Osteoblast (primary cell): ENCODE data around the gene RABGAP1L. TPM values are rescaled to one million over a fixed set of nuclear protein-coding genes. Genes with fewer than 3 reads are reported as not detected.
"Not testable (repeated sequence)": the region's sequence is repeated elsewhere in the genome, so short reads cannot be mapped to it uniquely, and the experiment has no call there.

Experiments
- DNase-seq: peaks from one replicate; pipeline ENCODE4 v3.0.0; 2011; ENCODE audit warnings: low spot score, mixed read lengths; ENCODE audit not compliant: insufficient read length; ENCODE audit errors: missing footprints
- H2AFZ ChIP-seq: 2 replicates; pipeline ENCODE4 v1.6.0; 2011; ENCODE audit warnings: mild to moderate bottlenecking, low read length
- H3K27ac ChIP-seq: 2 replicates; pipeline ENCODE4 v1.5.1; 2011; ENCODE audit warnings: mild to moderate bottlenecking, low read depth, low read length, moderate library complexity
- H3K27me3 ChIP-seq: 2 replicates; pipeline ENCODE4 v1.6.0; 2012; ENCODE audit warnings: mild to moderate bottlenecking, control low read depth, inconsistent platforms, low read length, moderate library complexity; ENCODE audit not compliant: insufficient read depth
- H3K36me3 ChIP-seq: 2 replicates; pipeline ENCODE4 v1.5.1; 2011; ENCODE audit warnings: mild to moderate bottlenecking, low read length, control low read depth, moderate library complexity; ENCODE audit not compliant: insufficient read depth
- H3K4me1 ChIP-seq: 2 replicates; pipeline ENCODE4 v1.5.1; 2011; ENCODE audit warnings: mild to moderate bottlenecking, low read length, control low read depth, moderate library complexity; ENCODE audit not compliant: insufficient read depth
- H3K4me2 ChIP-seq: 2 replicates; pipeline ENCODE4 v1.6.0; 2011; ENCODE audit warnings: mild to moderate bottlenecking, low read length; ENCODE audit not compliant: insufficient read depth
- H3K4me3 ChIP-seq: fragments of 200-600 bp; sonication (generic); 3 replicates; pipeline ENCODE4 v1.5.1; 2012; ENCODE audit warnings: mild to moderate bottlenecking, low read length, inconsistent platforms; ENCODE audit not compliant: insufficient read depth
- H3K79me2 ChIP-seq: 2 replicates; pipeline ENCODE4 v1.6.0; 2012; ENCODE audit warnings: mild to moderate bottlenecking, low read length, control low read depth, inconsistent platforms; ENCODE audit not compliant: insufficient read depth
- H3K9me3 ChIP-seq: 2 replicates; pipeline ENCODE4 v1.5.1; 2011; ENCODE audit warnings: low read depth, low read length, control low read depth
- H4K20me1 ChIP-seq: 2 replicates; pipeline ENCODE4 v1.6.0; 2012; ENCODE audit warnings: mild to moderate bottlenecking, low read length, control low read depth; ENCODE audit not compliant: insufficient read depth
- total RNA-seq: library from RNA; depleted of rRNA; stranded (reverse); fragments of >200 nt; gene quantifications from 2 replicates; pipeline ENCODE4 v1.2.3, GENCODE V29; 2012
- TF ChIP-seq, protein P1 (sequence below): IDR thresholded peaks from 2 replicates; pipeline ENCODE4 v1.5.1; 2011; ENCODE audit warnings: mild to moderate bottlenecking, low read depth, low read length, moderate library complexity; ENCODE audit errors: extremely low read depth

RABGAP1L gene
- total RNA-seq, 1 donor, result 30.0 TPM

DNA sequence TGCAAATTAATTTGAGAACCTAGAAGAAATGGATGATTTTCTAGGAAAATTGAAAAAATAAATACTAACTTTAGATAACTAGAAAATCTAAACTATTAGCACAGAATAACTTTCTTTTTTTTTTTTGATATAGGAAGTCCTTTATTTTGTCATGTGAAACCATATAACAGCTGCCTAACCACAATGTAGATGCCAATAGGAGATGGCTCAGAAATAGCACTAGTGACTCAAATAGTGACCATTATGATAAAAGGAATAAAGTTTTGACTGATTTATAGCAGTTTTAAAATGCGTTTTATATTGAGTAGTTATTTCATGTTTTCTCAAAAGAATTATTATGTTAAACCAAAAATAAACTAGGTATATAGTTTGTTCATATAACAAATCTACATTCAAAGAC is 682.4 kb downstream of the RABGAP1L start:
- Histone ChIP-seq H3K27ac (no peak overlapping the region), H3K36me3 (no peaks in the 10 kb centered on the region), H3K27me3 (no peaks in the 10 kb centered on the region), H4K20me1 (no peaks in the 10 kb centered on the region), H3K79me2 (no peaks in the 10 kb centered on the region), H3K4me2 (no peak overlapping the region), H2AFZ (no peak overlapping the region), H3K4me1 (no peaks in the 10 kb centered on the region), H3K4me3 (no peak overlapping the region), H3K9me3 (no peaks in the 10 kb centered on the region)
- TF ChIP-seq, protein P1, sequence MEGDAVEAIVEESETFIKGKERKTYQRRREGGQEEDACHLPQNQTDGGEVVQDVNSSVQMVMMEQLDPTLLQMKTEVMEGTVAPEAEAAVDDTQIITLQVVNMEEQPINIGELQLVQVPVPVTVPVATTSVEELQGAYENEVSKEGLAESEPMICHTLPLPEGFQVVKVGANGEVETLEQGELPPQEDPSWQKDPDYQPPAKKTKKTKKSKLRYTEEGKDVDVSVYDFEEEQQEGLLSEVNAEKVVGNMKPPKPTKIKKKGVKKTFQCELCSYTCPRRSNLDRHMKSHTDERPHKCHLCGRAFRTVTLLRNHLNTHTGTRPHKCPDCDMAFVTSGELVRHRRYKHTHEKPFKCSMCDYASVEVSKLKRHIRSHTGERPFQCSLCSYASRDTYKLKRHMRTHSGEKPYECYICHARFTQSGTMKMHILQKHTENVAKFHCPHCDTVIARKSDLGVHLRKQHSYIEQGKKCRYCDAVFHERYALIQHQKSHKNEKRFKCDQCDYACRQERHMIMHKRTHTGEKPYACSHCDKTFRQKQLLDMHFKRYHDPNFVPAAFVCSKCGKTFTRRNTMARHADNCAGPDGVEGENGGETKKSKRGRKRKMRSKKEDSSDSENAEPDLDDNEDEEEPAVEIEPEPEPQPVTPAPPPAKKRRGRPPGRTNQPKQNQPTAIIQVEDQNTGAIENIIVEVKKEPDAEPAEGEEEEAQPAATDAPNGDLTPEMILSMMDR, result no peak
- no peak for DNase-seq

DNA sequence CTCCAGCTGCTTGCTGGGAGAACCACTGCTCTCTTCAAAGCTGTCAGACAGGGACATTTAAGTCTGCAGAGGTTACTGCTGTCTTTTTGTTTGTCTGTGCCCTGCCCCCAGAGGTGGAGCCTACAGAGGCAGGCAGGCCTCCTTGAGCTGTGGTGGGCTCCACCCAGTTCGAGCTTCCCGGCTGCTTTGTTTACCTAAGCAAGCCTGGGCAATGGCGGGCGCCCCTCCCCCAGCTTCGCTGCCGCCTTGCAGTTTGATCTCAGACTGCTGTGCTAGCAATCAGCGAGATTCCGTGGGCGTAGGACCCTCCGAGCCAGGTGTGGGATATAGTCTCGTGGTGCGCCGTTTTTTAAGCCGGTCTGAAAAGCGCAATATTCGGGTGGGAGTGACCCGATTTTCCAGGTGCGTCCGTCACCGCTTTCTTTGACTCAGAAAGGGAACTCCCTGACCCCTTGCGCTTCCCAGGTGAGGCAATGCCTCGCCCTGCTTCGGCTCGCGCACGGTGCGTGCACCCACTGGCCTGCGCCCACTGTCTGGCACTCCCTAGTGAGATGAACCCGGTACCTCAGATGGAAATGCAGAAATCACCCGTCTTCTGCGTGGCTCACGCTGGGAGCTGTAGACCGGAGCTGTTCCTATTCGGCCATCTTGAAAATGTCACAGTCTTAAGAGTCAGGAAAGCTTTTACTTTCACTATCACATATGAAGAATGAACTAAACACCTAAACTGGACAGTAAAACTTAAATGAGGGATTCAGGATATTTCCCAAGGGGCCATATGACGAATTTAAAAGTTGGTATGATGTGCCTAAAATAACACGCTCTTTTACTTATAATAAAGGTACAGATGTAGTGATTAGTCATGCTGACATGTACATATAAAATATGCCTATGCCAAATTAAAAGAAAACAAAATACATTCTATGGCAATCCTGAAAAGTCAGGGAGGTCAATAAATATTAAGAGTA is 689.6 kb downstream of the RABGAP1L start:
- not testable (repeated sequence) for H3K79me2 ChIP-seq, H3K4me2 ChIP-seq, DNase-seq, H3K4me1 ChIP-seq, H3K36me3 ChIP-seq, H2AFZ ChIP-seq, H3K9me3 ChIP-seq, H4K20me1 ChIP-seq, H3K27me3 ChIP-seq, H3K4me3 ChIP-seq, H3K27ac ChIP-seq

DNA sequence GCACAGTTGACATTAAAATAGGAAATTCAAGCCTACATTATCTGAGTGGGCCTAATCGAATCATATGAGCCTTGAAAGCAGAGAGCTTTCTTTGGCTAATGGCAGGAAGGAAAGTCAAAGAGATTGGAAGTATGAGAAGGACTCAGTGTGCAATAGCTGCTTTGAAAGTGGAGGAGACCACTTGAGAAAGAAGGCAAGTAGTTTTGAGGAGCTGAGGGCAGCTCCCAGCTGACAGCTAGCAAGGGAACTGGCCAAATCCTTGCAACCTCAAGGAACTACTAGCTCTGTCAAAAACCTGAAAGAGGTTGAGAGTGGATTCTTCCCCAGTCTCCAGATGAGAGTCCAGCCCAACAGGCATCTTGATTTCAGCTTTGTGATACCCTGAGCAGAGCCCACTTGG is 691.4 kb downstream of the RABGAP1L start:
- no peaks in the 10 kb centered on the region for H4K20me1 ChIP-seq
- no peak overlapping the region for H3K4me3 ChIP-seq
- H3K79me2 ChIP-seq, result no peaks in the 10 kb centered on the region
- no peaks in the 10 kb centered on the region for H3K4me1 ChIP-seq
- no peaks in the 10 kb centered on the region for H3K36me3 ChIP-seq
- peak; percentile 9 for DNase-seq
- H3K27me3 ChIP-seq, result no peaks in the 10 kb centered on the region
- no peak overlapping the region for H3K4me2 ChIP-seq
- no peak overlapping the region for H3K27ac ChIP-seq
- TF ChIP-seq, protein P1, result no peak
- no peaks in the 10 kb centered on the region for H3K9me3 ChIP-seq
- H2AFZ ChIP-seq, result no peak overlapping the region

DNA sequence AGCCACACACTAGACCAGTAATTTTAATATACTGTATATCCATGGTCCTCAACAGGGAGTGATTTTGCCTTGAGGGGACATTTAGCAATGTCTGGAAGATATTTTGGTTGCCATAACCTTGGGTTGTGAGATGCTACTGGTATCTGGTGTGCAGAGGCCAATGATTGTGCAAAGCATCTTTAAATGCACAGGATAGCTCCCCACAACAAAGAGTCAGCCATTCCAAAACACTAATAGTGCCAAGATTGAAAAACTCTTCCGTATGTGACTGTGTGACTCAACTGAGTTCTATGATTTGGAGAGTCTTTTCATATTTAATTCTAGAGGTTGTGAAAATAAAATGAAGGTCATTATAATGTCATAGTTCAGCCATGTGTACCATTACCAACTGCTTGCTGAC is 699.0 kb downstream of the RABGAP1L start:
- Histone ChIP-seq H4K20me1 (no peaks in the 10 kb centered on the region), H3K4me1 (no peaks in the 10 kb centered on the region), H3K79me2 (no peaks in the 10 kb centered on the region), H3K36me3 (no peaks in the 10 kb centered on the region), H3K4me2 (no peak overlapping the region), H3K9me3 (no peaks in the 10 kb centered on the region), H3K27me3 (no peaks in the 10 kb centered on the region), H3K4me3 (no peak overlapping the region), H2AFZ (no peak overlapping the region), H3K27ac (no peak overlapping the region)
- TF ChIP-seq, protein P1, result no peak
- peak; percentile 14 for DNase-seq
